ENCODE results near the gene FSTL5. TPM values are rescaled to one million over a fixed set of nuclear protein-coding genes. Genes with fewer than 3 reads are reported as not detected.

FSTL5 gene
- total RNA-seq, 2 experiments from 2014 or later, result not detected

DNA sequence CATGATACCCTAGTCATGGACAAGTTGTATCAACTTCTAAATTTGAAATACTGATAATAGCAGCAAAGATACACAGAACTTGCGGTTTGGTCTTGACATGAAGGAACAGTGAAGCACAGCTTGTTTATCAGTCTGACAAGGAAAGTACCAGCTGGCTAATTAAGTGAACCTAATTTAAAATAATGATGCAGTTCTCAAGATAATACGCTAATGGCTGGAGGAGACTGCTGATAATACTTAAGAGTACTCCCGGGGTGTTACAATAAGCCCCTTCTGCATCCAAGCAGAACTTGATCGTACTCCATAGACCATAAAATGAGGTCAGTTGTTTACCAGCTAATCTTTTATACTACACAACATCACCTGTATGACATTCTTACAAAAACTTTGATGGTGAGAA is 697.5 kb downstream of the FSTL5 start:
- H3K4me3 ChIP-seq (ENCODE audit: low read depth, low read length, poor library complexity, severe bottlenecking), result no peak overlapping the region
- intact Hi-C loops (cut with micrococcal nuclease; ENCODE audit: unreplicated experiment), result no loop called here
- CTCF ChIA-PET (ENCODE audit: unreplicated experiment), result no interaction called here
- no peaks in the 10 kb centered on the region for H4K20me1 ChIP-seq (ENCODE audit: insufficient read depth, low read length)
- H3K36me3 ChIP-seq (ENCODE audit: insufficient read depth, low read length), result no peaks in the 10 kb centered on the region
- H3K27ac ChIP-seq (ENCODE audit: low read depth, low read length, poor library complexity, severe bottlenecking), result no peak overlapping the region
- no peaks in the 10 kb centered on the region for H3K9me2 ChIP-seq (ENCODE audit: insufficient read depth, low read length)
- H3K4me2 ChIP-seq (ENCODE audit: low read length), result no peak overlapping the region
- no peaks in the 10 kb centered on the region for H3K4me1 ChIP-seq (ENCODE audit: insufficient read depth, low read length, poor library complexity, severe bottlenecking)
- no peaks in the 10 kb centered on the region for H3K9me3 ChIP-seq (ENCODE audit: low read length)
- no TSS peak for BruUV-seq (replicated peaks)
- POLR2A ChIA-PET, result no interaction called here
- no peaks in the 10 kb centered on the region for H3K79me2 ChIP-seq (ENCODE audit: insufficient read depth, low read depth, low read length)
- TF ChIP-seq, protein P1, sequence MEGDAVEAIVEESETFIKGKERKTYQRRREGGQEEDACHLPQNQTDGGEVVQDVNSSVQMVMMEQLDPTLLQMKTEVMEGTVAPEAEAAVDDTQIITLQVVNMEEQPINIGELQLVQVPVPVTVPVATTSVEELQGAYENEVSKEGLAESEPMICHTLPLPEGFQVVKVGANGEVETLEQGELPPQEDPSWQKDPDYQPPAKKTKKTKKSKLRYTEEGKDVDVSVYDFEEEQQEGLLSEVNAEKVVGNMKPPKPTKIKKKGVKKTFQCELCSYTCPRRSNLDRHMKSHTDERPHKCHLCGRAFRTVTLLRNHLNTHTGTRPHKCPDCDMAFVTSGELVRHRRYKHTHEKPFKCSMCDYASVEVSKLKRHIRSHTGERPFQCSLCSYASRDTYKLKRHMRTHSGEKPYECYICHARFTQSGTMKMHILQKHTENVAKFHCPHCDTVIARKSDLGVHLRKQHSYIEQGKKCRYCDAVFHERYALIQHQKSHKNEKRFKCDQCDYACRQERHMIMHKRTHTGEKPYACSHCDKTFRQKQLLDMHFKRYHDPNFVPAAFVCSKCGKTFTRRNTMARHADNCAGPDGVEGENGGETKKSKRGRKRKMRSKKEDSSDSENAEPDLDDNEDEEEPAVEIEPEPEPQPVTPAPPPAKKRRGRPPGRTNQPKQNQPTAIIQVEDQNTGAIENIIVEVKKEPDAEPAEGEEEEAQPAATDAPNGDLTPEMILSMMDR (conservative IDR thresholded peaks at IDR 0.05; ENCODE audit: low read length), result no peak
- no peak for TF ChIP-seq EZH2phosphoT487 (IDR thresholded peaks at IDR 0.05; ENCODE audit: borderline replicate concordance, low read depth, low read length)
- no peak overlapping the region for H2AFZ ChIP-seq (ENCODE audit: low read length)
- no peak for DNase-seq (ENCODE audit: low spot score)

DNA sequence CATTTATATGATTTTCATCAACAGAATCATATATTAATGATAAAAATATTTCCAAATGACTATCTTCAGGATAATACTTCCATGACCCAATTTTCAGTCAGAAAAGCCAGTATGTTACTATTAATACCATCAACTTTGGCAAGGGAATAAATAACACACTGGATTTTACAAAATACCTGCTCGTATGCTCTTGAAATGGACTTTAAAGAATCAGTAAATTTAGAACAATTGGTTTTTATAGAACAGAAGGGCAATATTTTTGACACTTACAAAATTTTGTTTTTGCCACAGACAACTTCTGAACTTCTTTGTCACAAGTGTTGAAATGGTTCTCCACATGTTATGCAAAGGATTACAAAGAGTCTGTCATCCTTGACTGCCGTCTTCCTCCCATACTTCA is 700.4 kb downstream of the FSTL5 start:
- POLR2A ChIA-PET, result no interaction called here
- TF ChIP-seq, protein P1 (conservative IDR thresholded peaks at IDR 0.05; ENCODE audit: low read length), result no peak
- no peak for TF ChIP-seq EZH2phosphoT487 (IDR thresholded peaks at IDR 0.05; ENCODE audit: borderline replicate concordance, low read depth, low read length)

DNA sequence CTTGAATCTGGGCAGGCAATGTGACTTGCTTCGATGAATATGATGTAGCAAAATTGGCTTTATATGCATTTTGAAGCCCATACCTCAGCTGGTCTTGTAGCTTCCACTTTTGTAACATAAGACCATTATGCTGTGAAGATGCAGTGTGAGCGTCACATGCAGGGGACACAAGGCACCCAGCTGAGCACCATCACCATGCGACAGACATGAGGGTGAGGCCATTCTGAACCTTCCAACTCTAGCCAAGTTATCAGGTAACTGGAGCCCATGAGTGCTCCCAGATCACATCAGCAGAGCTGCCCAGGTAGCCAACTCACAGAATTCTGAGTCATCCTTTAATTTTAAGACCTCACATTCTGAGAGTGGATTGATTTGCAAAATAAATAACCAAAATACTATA is 705.9 kb downstream of the FSTL5 start:
- H3K9me2 ChIP-seq (ENCODE audit: insufficient read depth, low read length), result no peaks in the 10 kb centered on the region
- BruUV-seq (replicated peaks), result no TSS peak
- no peaks in the 10 kb centered on the region for H4K20me1 ChIP-seq (ENCODE audit: insufficient read depth, low read length)
- no peak overlapping the region for H3K27ac ChIP-seq (ENCODE audit: low read depth, low read length, poor library complexity, severe bottlenecking)
- no peak overlapping the region for H3K4me2 ChIP-seq (ENCODE audit: low read length)
- intact Hi-C loops (cut with micrococcal nuclease; ENCODE audit: unreplicated experiment), result no loop called here
- no peaks in the 10 kb centered on the region for H3K4me1 ChIP-seq (ENCODE audit: insufficient read depth, low read length, poor library complexity, severe bottlenecking)
- CTCF ChIA-PET (ENCODE audit: unreplicated experiment), result no interaction called here
- H3K79me2 ChIP-seq (ENCODE audit: insufficient read depth, low read depth, low read length), result no peaks in the 10 kb centered on the region
- H3K36me3 ChIP-seq (ENCODE audit: insufficient read depth, low read length), result no peaks in the 10 kb centered on the region
- no peak overlapping the region for H3K4me3 ChIP-seq (ENCODE audit: low read depth, low read length, poor library complexity, severe bottlenecking)
- H3K9me3 ChIP-seq (ENCODE audit: low read length), result no peaks in the 10 kb centered on the region
- TF ChIP-seq, protein P1 (conservative IDR thresholded peaks at IDR 0.05; ENCODE audit: low read length), result no peak
- TF ChIP-seq EZH2phosphoT487 (IDR thresholded peaks at IDR 0.05; ENCODE audit: borderline replicate concordance, low read depth, low read length), result no peak
- DNase-seq (ENCODE audit: low spot score), result no peak
- H2AFZ ChIP-seq (ENCODE audit: low read length), result no peak overlapping the region
- POLR2A ChIA-PET, result no interaction called here

More for the DNA sequence above, 700.4 kb downstream of the FSTL5 start:
- no peak overlapping the region for H3K4me3 ChIP-seq (ENCODE audit: low read depth, low read length, poor library complexity, severe bottlenecking)
- intact Hi-C loops (cut with micrococcal nuclease; ENCODE audit: unreplicated experiment), result no loop called here
- no peak overlapping the region for H3K27ac ChIP-seq (ENCODE audit: low read depth, low read length, poor library complexity, severe bottlenecking)
- no TSS peak for BruUV-seq (replicated peaks)
- H3K4me2 ChIP-seq (ENCODE audit: low read length), result no peak overlapping the region
- no peaks in the 10 kb centered on the region for H3K4me1 ChIP-seq (ENCODE audit: insufficient read depth, low read length, poor library complexity, severe bottlenecking)
- no peak for DNase-seq (ENCODE audit: low spot score)
- CTCF ChIA-PET (ENCODE audit: unreplicated experiment), result no interaction called here
- H2AFZ ChIP-seq (ENCODE audit: low read length), result no peak overlapping the region
- H3K36me3 ChIP-seq (ENCODE audit: insufficient read depth, low read length), result no peaks in the 10 kb centered on the region
- no peaks in the 10 kb centered on the region for H4K20me1 ChIP-seq (ENCODE audit: insufficient read depth, low read length)
- H3K9me2 ChIP-seq (ENCODE audit: insufficient read depth, low read length), result no peaks in the 10 kb centered on the region
- H3K79me2 ChIP-seq (ENCODE audit: insufficient read depth, low read depth, low read length), result no peaks in the 10 kb centered on the region
- H3K9me3 ChIP-seq (ENCODE audit: low read length), result no peaks in the 10 kb centered on the region

Data from OCI-LY7 (cell line).